22Rv1 (cell line): ENCODE data around the gene CNGA3.

Experiments used
- CTCF ChIP-seq: fragments of 450-650 bp; IDR thresholded peaks from 2 replicates; pipeline ENCODE4 v1.5.1; 2017; ENCODE audit warnings: mild to moderate bottlenecking
- ZFX ChIP-seq: fragments of 450-650 bp; IDR thresholded peaks from 2 replicates; pipeline ENCODE4 v1.6.1; 2017; ENCODE audit warnings: antibody characterized with exemption, borderline replicate concordance

DNA sequence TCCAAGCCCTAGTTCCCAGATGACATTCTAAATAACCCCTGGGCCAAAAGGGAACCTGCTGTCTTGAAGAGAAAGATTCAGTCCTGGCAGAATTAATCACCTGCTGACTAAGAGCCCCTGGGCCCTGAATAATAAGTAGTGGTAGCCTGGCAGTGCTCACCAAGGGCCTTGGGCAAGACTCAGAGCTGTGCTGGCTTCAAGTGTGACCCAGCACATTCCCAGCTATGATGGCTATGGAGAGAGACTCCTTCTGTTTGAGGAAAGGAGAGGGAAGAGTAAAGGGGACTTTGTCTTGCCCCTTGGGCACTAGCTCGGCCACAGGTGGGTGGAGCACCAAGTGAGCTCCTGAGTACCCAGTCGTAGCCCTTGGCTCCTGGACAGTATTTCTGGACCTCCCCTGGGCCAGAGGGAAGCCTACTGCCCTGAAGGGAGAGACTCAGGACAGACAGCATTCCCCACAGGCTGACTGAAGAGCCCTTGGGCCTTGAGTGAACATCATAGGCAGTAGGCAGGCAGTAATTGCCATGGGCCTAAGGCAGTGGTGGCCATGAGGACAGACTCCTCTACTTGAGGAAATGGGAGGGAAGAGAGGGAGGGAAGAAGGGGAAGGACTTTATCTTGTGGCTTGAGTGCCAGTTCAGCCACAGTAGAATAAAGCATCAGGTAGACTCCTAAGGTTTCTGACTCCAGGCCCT is 58.4 kb downstream of the CNGA3 start:
- TF ChIP-seq CTCF (no peak), ZFX (no peak)
